K562 (cell line): ENCODE results near the gene GATC. TPM values are rescaled to one million over a fixed set of nuclear protein-coding genes. Genes with fewer than 3 reads are reported as not detected.

Experiments used
- BCL6 ChIP-seq: fragments of 250-450 bp; sonication (Bioruptor Pico); IDR thresholded peaks from 2 replicates; pipeline ENCODE4 v1.4.0; 2020
- CC2D1A ChIP-seq: fragments of 450-650 bp; IDR thresholded peaks from 2 replicates; pipeline ENCODE4 v1.6.1; 2017; ENCODE audit warnings: mild to moderate bottlenecking
- ETS2 ChIP-seq: IDR thresholded peaks from 2 replicates; pipeline ENCODE4 v1.6.1; 2016; ENCODE audit warnings: borderline replicate concordance, missing genetic modification characterization, mild to moderate bottlenecking, moderate library complexity, missing compliant biosample characterization; ENCODE audit not compliant: poor library complexity, severe bottlenecking
- HDAC3 ChIP-seq: fragments of 450-650 bp; IDR thresholded peaks from 2 replicates; pipeline ENCODE4 v1.6.1; 2018; ENCODE audit warnings: borderline replicate concordance, mild to moderate bottlenecking, moderate library complexity; ENCODE audit not compliant: partially characterized antibody
- KDM4B ChIP-seq, 2 experiments: fragments of 450-650 bp in 1 of 2; sonication (generic) in 1 of 2; IDR thresholded peaks; 2 replicates each; pipeline ENCODE4 v1.6.1; 2016 to 2017; ENCODE audit warnings: borderline replicate concordance in 2 of 2, antibody characterized with exemption in 1 of 2, low read depth in 1 of 2, mild to moderate bottlenecking in 1 of 2
- NR4A1 ChIP-seq, 2 experiments: fragments of 250-450 bp in 1 of 2; fragments of 450-650 bp in 1 of 2; sonication (Bioruptor Pico) in 1 of 2; IDR thresholded peaks; 2 replicates each; pipeline versions ENCODE4 v1.4.0 to v1.6.1; 2016 to 2020; ENCODE audit warnings: mild to moderate bottlenecking in 2 of 2, missing compliant biosample characterization in 1 of 2, missing genetic modification characterization in 1 of 2, moderate library complexity in 1 of 2
- RERE ChIP-seq: sonication (generic); formaldehyde crosslinking; IDR thresholded peaks from 2 replicates; pipeline ENCODE4 v1.8.0; 2023; ENCODE audit warnings: missing genetic modification reagents, mild to moderate bottlenecking, borderline replicate concordance
- SMAD3 ChIP-seq: fragments of 450-650 bp; formaldehyde crosslinking; conservative IDR thresholded peaks from 2 replicates; pipeline ENCODE4 v1.4.0; 2020; ENCODE audit warnings: mild to moderate bottlenecking
- SMARCA4 ChIP-seq: fragments of 450-650 bp; IDR thresholded peaks from 2 replicates; pipeline ENCODE4 v1.6.1; 2016
- SNAPC5 ChIP-seq: fragments of 250-450 bp; sonication (Bioruptor Pico); IDR thresholded peaks from 2 replicates; pipeline ENCODE4 v1.8.0; 2021; ENCODE audit warnings: moderate library complexity, mild to moderate bottlenecking, inconsistent platforms
- TAL1 ChIP-seq: fragments of 450-650 bp; IDR thresholded peaks from 2 replicates; pipeline ENCODE4 v1.6.1; 2016; ENCODE audit warnings: mild to moderate bottlenecking
- UBTF ChIP-seq, 2 experiments: IDR thresholded peaks; 2 replicates each; pipeline ENCODE4 v1.6.1; 2012; ENCODE audit warnings: improper control_type of control experiment in 2 of 2, low read depth in 2 of 2, low read length in 2 of 2, borderline replicate concordance in 1 of 2
- ZBTB17 ChIP-seq: fragments of 450-650 bp; formaldehyde crosslinking; IDR thresholded peaks from 2 replicates; pipeline ENCODE4 v1.4.0; 2020; ENCODE audit warnings: mild to moderate bottlenecking
- ZC3H8 ChIP-seq: fragments of 450-650 bp; IDR thresholded peaks from 2 replicates; pipeline ENCODE4 v1.6.1; 2017
- ZNF398 ChIP-seq: fragments of 250-450 bp; sonication (Bioruptor Pico); IDR thresholded peaks from 2 replicates; pipeline ENCODE4 v1.8.0; 2021; ENCODE audit warnings: moderate library complexity, mild to moderate bottlenecking, inconsistent platforms
- ZNF41 ChIP-seq: fragments of 250-450 bp; sonication (Bioruptor Pico); conservative IDR thresholded peaks from 2 replicates; pipeline ENCODE4 v1.4.0; 2020; ENCODE audit warnings: mild to moderate bottlenecking
- ZNF644 ChIP-seq: fragments of 200-800 bp; sonication (Bioruptor generic); IDR thresholded peaks from 2 replicates; pipeline ENCODE4 v1.6.1; 2016; ENCODE audit warnings: low read depth, missing genetic modification characterization, missing compliant biosample characterization
- polyA plus RNA-seq, 8 experiments: library from polyadenylated mRNA; depleted of rRNA in 4 of 8; stranded (reverse) in 5 of 8; unstranded in 3 of 8; fragments of >200 nt; fragmentation: Nextera tagmentation in 2 of 8; fragmentation: Illumina TruSeq in 1 of 8; extraction: Ambion mirVana in 2 of 8; extraction: Trizol in 1 of 8; gene quantifications; 2 replicates each; pipeline versions ENCODE4 v1.2.1 to v1.2.3, GENCODE V29; 2011 to 2014; ENCODE audit warnings: inconsistent platforms in 1 of 8, missing spikeins in 1 of 8
- total RNA-seq, 7 experiments: library from RNA; depleted of rRNA in 6 of 7; stranded (reverse); fragments of >200 nt in 6 of 7; fragmentation: Illumina TruSeq in 2 of 7; extraction: Trizol in 2 of 7; gene quantifications; 2 replicates each; pipeline versions ENCODE4 v1.2.1 to v1.2.3, GENCODE V29; 2011 to 2021; ENCODE audit warnings: low replicate concordance in 1 of 7

Gene GATC
- total and polyA plus RNA-seq, 9 of the 15 experiments (the other 6 are each of a cell fraction or from before 2014, with no cell fraction given) = 5.8 to 52.6 (median 28.2) TPM

GRCh38 chr12:120445911-120446843 lies at the start of gene GATC, which contains the start of gene TRIAP1 (continued):
- TF ChIP-seq RERE (CRISPR knock-in tag) (no peak), ZNF398 (CRISPR knock-in tag) (no peak), ETS2 (tag) (no peak), ZC3H8 (0 out of 2 replicates have a peak, but pooled peaks have one; percentile 65), ZBTB17 (peak; percentile 74), ZNF644 (no peak), NR4A1 (CRISPR knock-in tag; IDR thresholded peaks at IDR 0.05) (no peak), NR4A1 (tag; IDR thresholded peaks at IDR 0.05) (no peak), CC2D1A (peak; percentile 42; the same call in 1 of the 2 replicates), KDM4B (IDR thresholded peaks at IDR 0.05; ENCODE audit: borderline replicate concordance in 2 of 2, low read depth in 1 of 2) (peak in 1 of 2 experiments; percentile 81; a peak in 1 of 4 replicates), SMARCA4 (no peak), BCL6 (no peak), SNAPC5 (CRISPR knock-in tag) (no peak), TAL1 (no peak), SMAD3 (CRISPR knock-in tag) (no peak), ZNF41 (CRISPR knock-in tag) (no peak), UBTF (IDR thresholded peaks at IDR 0.05; ENCODE audit: borderline replicate concordance in 1 of 2, low read depth in 2 of 2, low read length in 2 of 2) (peak; percentile 16 to 73; a peak in 2 of 4 replicates), HDAC3 (no peak)
